ENCODE data around the gene ITK. TPM values are rescaled to one million over a fixed set of nuclear protein-coding genes. Genes with fewer than 3 reads are reported as not detected.

The ITK gene
- total RNA-seq, 1 experiment from 2014 or later: not detected

DNA sequence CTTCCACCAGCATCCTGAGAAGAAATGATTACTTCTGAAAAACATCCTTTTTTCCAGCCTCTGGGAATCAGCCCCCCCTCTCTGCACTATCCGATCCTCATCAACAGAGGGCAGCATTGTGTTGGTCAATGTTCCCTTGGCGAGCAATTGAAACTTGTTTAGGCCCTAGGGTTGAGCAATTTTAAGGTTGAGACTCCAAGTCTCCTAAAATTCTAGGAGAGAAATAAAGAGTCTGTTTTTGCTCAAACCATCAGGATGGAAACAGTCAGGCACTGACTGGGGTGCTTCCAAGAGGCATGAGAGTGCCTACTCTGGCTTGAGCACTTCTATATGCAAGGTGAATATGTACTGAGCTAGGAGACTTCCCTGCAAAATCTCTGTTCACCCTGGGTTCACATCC is 72.9 kb downstream of the ITK start:
- ChIA-PET CTCF (interaction anchor here (0.6 to 1.7 kb wide), 6 partner anchors 14 to 105 kb away, joined by 3 to 8 read pairs (median 3); no protein-coding TSS in a partner anchor), POLR2A (no interaction called here)
- Histone ChIP-seq H3K36me3 (ENCODE audit: control insufficient read depth, insufficient read depth, low read length) (no peaks in the 10 kb centered on the region), H3K4me1 (no peaks in the 10 kb centered on the region), H3K27me3 (replicated peaks; ENCODE audit: control insufficient read depth, insufficient read depth, low read length) (no peaks in the 10 kb centered on the region), H3K4me3 (ENCODE audit: low read depth, low read length) (no peak overlapping the region), H3K9me3 (no peaks in the 10 kb centered on the region)
- BruUV-seq (replicated peaks): no TSS peak
- TF ChIP-seq, protein P1, sequence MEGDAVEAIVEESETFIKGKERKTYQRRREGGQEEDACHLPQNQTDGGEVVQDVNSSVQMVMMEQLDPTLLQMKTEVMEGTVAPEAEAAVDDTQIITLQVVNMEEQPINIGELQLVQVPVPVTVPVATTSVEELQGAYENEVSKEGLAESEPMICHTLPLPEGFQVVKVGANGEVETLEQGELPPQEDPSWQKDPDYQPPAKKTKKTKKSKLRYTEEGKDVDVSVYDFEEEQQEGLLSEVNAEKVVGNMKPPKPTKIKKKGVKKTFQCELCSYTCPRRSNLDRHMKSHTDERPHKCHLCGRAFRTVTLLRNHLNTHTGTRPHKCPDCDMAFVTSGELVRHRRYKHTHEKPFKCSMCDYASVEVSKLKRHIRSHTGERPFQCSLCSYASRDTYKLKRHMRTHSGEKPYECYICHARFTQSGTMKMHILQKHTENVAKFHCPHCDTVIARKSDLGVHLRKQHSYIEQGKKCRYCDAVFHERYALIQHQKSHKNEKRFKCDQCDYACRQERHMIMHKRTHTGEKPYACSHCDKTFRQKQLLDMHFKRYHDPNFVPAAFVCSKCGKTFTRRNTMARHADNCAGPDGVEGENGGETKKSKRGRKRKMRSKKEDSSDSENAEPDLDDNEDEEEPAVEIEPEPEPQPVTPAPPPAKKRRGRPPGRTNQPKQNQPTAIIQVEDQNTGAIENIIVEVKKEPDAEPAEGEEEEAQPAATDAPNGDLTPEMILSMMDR (IDR thresholded peaks at IDR 0.05; ENCODE audit: insufficient read depth in 1 of 2, low read depth in 1 of 2, low read length in 1 of 2, severe bottlenecking in 1 of 2, unreplicated experiment in 1 of 2): peak; percentile 89 to 92
- intact Hi-C loops (cut with micrococcal nuclease; ENCODE audit: unreplicated experiment): loop anchor here (1.0 to 5.0 kb wide), 4 partner anchors 37 to 224 kb away; no protein-coding TSS in a partner anchor
- no peaks in the 10 kb centered on the region for H3K36me3 Mint-ChIP-seq (ENCODE audit: insufficient read depth, unreplicated experiment)
- no peaks in the 10 kb centered on the region for H3K4me1 Mint-ChIP-seq (ENCODE audit: low read depth, unreplicated experiment)
- peaks cover 8% of the 10 kb centered on the region for H3K27me3 Mint-ChIP-seq (ENCODE audit: insufficient read depth, unreplicated experiment)
- DNase-seq: peak in 1 of 2 experiments; percentile 70
- no peaks in the 10 kb centered on the region for H3K9me3 Mint-ChIP-seq (ENCODE audit: unreplicated experiment)
- H3K4me3 Mint-ChIP-seq (ENCODE audit: unreplicated experiment): no peak overlapping the region
- H3K27ac Mint-ChIP-seq (ENCODE audit: unreplicated experiment): no peak overlapping the region

DNA sequence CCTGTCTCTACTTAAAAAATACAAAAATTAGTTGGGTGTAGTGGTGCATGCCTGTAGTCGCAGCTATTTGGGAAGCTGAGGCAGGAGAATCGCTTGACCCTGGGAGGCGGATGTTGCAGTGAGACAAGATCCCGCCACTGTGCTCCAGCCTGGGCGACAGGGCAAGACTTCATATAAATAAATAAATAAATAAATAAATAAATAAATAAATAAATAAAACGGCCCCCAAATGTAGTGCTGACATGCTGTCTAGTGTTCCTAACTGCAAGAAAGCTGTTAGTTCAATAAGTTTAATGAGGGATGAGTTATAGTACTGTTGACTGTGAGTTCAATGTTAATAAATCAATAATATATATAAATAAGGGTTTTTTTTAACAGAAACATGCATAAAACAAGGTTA is 77.8 kb downstream of the ITK start:
- Histone ChIP-seq H3K27me3 (replicated peaks; ENCODE audit: control insufficient read depth, insufficient read depth, low read length) (no peaks in the 10 kb centered on the region), H3K4me1 (no peaks in the 10 kb centered on the region), H3K4me3 (ENCODE audit: low read depth, low read length) (no peak overlapping the region), H3K36me3 (ENCODE audit: control insufficient read depth, insufficient read depth, low read length) (no peaks in the 10 kb centered on the region), H3K9me3 (no peaks in the 10 kb centered on the region)
- CTCF ChIA-PET: no interaction called here
- no peak for DNase-seq
- POLR2A ChIA-PET: no interaction called here
- no peak overlapping the region for H3K27ac Mint-ChIP-seq (ENCODE audit: unreplicated experiment)
- no peaks in the 10 kb centered on the region for H3K9me3 Mint-ChIP-seq (ENCODE audit: unreplicated experiment)
- no peaks in the 10 kb centered on the region for H3K4me1 Mint-ChIP-seq (ENCODE audit: low read depth, unreplicated experiment)
- intact Hi-C loops (cut with micrococcal nuclease; ENCODE audit: unreplicated experiment): no loop called here
- H3K4me3 Mint-ChIP-seq (ENCODE audit: unreplicated experiment): no peak overlapping the region
- TF ChIP-seq, protein P1 (IDR thresholded peaks at IDR 0.05; ENCODE audit: insufficient read depth in 1 of 2, low read depth in 1 of 2, low read length in 1 of 2, severe bottlenecking in 1 of 2, unreplicated experiment in 1 of 2): no peak
- H3K27me3 Mint-ChIP-seq (ENCODE audit: insufficient read depth, unreplicated experiment): peaks cover 26% of the 10 kb centered on the region
- BruUV-seq (replicated peaks): no TSS peak
- H3K36me3 Mint-ChIP-seq (ENCODE audit: insufficient read depth, unreplicated experiment): no peaks in the 10 kb centered on the region

DNA sequence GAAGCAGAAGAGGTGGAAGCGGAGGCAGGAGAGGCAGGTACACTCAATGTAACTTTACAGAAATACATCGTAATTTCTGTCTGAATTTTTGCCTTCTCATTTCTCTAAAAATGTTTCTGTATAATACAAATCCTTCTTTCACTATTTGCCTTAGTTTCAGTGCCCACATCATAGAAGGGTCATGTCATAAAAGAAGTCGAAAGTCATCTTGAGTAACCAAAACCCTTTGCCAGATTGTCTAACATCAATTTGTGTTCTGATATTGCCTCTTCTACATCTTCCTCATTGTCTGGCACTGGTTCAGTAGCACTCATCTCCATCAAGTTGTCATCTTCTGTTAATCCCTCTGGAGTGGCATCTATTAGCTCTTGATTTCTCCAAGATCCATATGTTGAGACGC is 79.1 kb downstream of the ITK start:
- no peaks in the 10 kb centered on the region for H3K36me3 Mint-ChIP-seq (ENCODE audit: insufficient read depth, unreplicated experiment)
- CTCF ChIA-PET: no interaction called here
- POLR2A ChIA-PET: no interaction called here
- no peak overlapping the region for H3K27ac Mint-ChIP-seq (ENCODE audit: unreplicated experiment)
- Histone ChIP-seq H3K27me3 (replicated peaks; ENCODE audit: control insufficient read depth, insufficient read depth, low read length) (no peaks in the 10 kb centered on the region), H3K36me3 (ENCODE audit: control insufficient read depth, insufficient read depth, low read length) (no peaks in the 10 kb centered on the region), H3K4me1 (no peaks in the 10 kb centered on the region), H3K9me3 (no peaks in the 10 kb centered on the region), H3K4me3 (ENCODE audit: low read depth, low read length) (no peak overlapping the region)
- TF ChIP-seq, protein P1 (IDR thresholded peaks at IDR 0.05; ENCODE audit: insufficient read depth in 1 of 2, low read depth in 1 of 2, low read length in 1 of 2, severe bottlenecking in 1 of 2, unreplicated experiment in 1 of 2): no peak
- H3K9me3 Mint-ChIP-seq (ENCODE audit: unreplicated experiment): no peaks in the 10 kb centered on the region
- no TSS peak for BruUV-seq (replicated peaks)
- H3K27me3 Mint-ChIP-seq (ENCODE audit: insufficient read depth, unreplicated experiment): peaks cover 31% of the 10 kb centered on the region
- no peaks in the 10 kb centered on the region for H3K4me1 Mint-ChIP-seq (ENCODE audit: low read depth, unreplicated experiment)
- no peak overlapping the region for H3K4me3 Mint-ChIP-seq (ENCODE audit: unreplicated experiment)
- DNase-seq: no peak
- intact Hi-C loops (cut with micrococcal nuclease; ENCODE audit: unreplicated experiment): no loop called here
